OCI-LY3 (cell line): ENCODE results near the gene ADCY3.

Source experiments
- H2AFZ ChIP-seq: fragments of 200-600, 300-600 bp; shearing (Covaris generic); 2 replicates; pipeline ENCODE4 v1.6.0; 2014; ENCODE audit warnings: antibody characterized with exemption, low read depth, low read length
- H3K27ac ChIP-seq: fragments of 200-600, 300-600 bp; sonication (generic); 2 replicates; pipeline ENCODE4 v1.5.1; 2014; ENCODE audit warnings: mild to moderate bottlenecking, low read length, moderate library complexity, mixed read lengths
- H3K27me3 ChIP-seq: fragments of 200-600, 300-600 bp; sonication (generic); 2 replicates; pipeline ENCODE4 v1.6.1; 2014; ENCODE audit warnings: low read depth, low read length, mixed read lengths
- H3K36me3 ChIP-seq: fragments of 200-600, 300-600 bp; sonication (generic); replicated peaks from 2 replicates; pipeline ENCODE3; 2014; ENCODE audit warnings: low read depth, low read length, mixed read lengths
- H3K4me1 ChIP-seq: fragments of 300-600, 200-600 bp; sonication (generic); 2 replicates; pipeline ENCODE4 v1.6.1; 2014; ENCODE audit warnings: low read length, mixed read lengths
- H3K4me2 ChIP-seq: fragments of 200-600, 300-600 bp; sonication (generic); 2 replicates; pipeline ENCODE4 v1.6.1; 2014; ENCODE audit warnings: low read length, mixed read lengths
- H3K4me3 ChIP-seq: fragments of 300-600, 200-600 bp; sonication (generic); 2 replicates; pipeline ENCODE4 v1.5.1; 2014; ENCODE audit warnings: antibody characterized with exemption, mild to moderate bottlenecking, low read length, moderate library complexity
- H3K79me2 ChIP-seq: fragments of 300-600, 200-600 bp; shearing (Covaris generic); 2 replicates; pipeline ENCODE4 v1.6.1; 2014; ENCODE audit warnings: mild to moderate bottlenecking, low read length, mixed read lengths
- H3K9ac ChIP-seq: fragments of 300-600, 200-600 bp; shearing (Covaris generic); 2 replicates; pipeline ENCODE4 v1.6.0; 2014; ENCODE audit warnings: mild to moderate bottlenecking, low read length, moderate library complexity
- H3K9me3 ChIP-seq: fragments of 200-600, 300-600 bp; shearing (Covaris generic); 2 replicates; pipeline ENCODE4 v1.6.1; 2014; ENCODE audit warnings: low read length, mixed read lengths; ENCODE audit not compliant: insufficient read depth
- H4K20me1 ChIP-seq: fragments of 200-600, 300-600 bp; sonication (generic); 2 replicates; pipeline ENCODE4 v1.6.1; 2016; ENCODE audit warnings: low read length, mixed read lengths; ENCODE audit not compliant: insufficient read depth
- EZH2phosphoT487 ChIP-seq: fragments of 200-600 bp; shearing (Covaris generic); IDR thresholded peaks from 2 replicates; pipeline ENCODE4 v1.6.1; 2018; ENCODE audit warnings: antibody characterized with exemption, mixed run types, low read depth
- TF ChIP-seq, protein P1 (sequence below): fragments of 200-600, 300-600 bp; sonication (generic); IDR thresholded peaks from 2 replicates; pipeline ENCODE4 v1.5.1; 2014; ENCODE audit warnings: antibody characterized with exemption, low read length, low read depth

ADCY3 gene

DNA sequence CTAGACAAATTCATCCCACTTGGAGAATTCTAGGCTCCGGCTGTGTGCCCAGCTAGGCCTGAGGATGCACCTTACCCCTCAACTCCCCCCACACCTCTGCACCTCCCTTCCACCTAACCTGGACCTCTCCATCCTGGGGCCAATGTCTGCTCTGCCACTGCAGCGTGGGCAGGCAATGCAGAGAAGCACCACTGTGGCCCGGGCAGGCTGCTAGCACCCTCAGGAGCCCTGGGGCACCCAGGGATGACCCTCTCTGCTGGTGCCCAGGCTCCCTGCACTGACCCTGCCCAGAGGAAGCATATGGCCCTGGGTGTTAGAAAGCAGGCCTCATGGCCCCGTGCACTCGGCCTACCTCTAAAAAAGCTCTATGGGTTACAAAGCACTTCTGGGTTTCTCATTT, 49.6 kb downstream of the ADCY3 start:
- Histone ChIP-seq H3K9me3 (no peaks in the 10 kb centered on the region), H3K79me2 (peaks cover 48% of the 10 kb centered on the region)

DNA sequence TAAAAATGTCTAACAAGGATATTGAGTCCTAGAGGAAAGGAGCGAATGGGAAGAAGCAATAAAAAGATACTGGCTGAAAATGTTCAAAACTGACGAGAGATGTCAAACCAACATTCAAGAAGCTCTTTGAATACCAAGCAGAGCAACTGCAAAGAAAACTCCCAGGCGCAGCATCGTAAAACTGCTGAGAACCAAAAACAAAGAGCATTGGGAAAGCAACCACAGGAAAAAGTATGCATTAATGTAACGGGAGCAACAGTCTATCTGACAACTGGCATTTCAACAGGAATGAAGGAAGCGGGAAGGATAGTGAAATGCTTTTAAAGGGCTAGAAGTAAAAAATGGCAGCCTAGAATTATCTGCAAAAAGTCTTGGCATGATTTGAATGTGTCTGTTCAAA, 53.1 kb downstream of the ADCY3 start:
- Histone ChIP-seq H3K9ac (no peak overlapping the region), H3K36me3 (peaks cover 32% of the 10 kb centered on the region), H4K20me1 (peaks cover 44% of the 10 kb centered on the region), H3K4me2 (no peak overlapping the region), H3K4me3 (no peak overlapping the region), H2AFZ (no peak overlapping the region), H3K4me1 (no peaks in the 10 kb centered on the region), H3K9me3 (no peaks in the 10 kb centered on the region), H3K27me3 (no peaks in the 10 kb centered on the region), H3K27ac (no peak overlapping the region), H3K79me2 (peaks cover 43% of the 10 kb centered on the region)
- TF ChIP-seq, protein P1, sequence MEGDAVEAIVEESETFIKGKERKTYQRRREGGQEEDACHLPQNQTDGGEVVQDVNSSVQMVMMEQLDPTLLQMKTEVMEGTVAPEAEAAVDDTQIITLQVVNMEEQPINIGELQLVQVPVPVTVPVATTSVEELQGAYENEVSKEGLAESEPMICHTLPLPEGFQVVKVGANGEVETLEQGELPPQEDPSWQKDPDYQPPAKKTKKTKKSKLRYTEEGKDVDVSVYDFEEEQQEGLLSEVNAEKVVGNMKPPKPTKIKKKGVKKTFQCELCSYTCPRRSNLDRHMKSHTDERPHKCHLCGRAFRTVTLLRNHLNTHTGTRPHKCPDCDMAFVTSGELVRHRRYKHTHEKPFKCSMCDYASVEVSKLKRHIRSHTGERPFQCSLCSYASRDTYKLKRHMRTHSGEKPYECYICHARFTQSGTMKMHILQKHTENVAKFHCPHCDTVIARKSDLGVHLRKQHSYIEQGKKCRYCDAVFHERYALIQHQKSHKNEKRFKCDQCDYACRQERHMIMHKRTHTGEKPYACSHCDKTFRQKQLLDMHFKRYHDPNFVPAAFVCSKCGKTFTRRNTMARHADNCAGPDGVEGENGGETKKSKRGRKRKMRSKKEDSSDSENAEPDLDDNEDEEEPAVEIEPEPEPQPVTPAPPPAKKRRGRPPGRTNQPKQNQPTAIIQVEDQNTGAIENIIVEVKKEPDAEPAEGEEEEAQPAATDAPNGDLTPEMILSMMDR, result no peak
- no peak for TF ChIP-seq EZH2phosphoT487

More for the DNA sequence above, 49.6 kb downstream of the ADCY3 start:
- no peak overlapping the region for H3K4me3 ChIP-seq
- H4K20me1 ChIP-seq, result peaks cover 62% of the 10 kb centered on the region
- TF ChIP-seq, protein P1, result no peak
- TF ChIP-seq EZH2phosphoT487, result no peak
- no peak overlapping the region for H3K27ac ChIP-seq
- no peak overlapping the region for H2AFZ ChIP-seq
- H3K27me3 ChIP-seq, result no peaks in the 10 kb centered on the region
- no peaks in the 10 kb centered on the region for H3K4me1 ChIP-seq
- H3K9ac ChIP-seq, result no peak overlapping the region
- H3K36me3 ChIP-seq, result peaks cover 33% of the 10 kb centered on the region
- no peak overlapping the region for H3K4me2 ChIP-seq

DNA sequence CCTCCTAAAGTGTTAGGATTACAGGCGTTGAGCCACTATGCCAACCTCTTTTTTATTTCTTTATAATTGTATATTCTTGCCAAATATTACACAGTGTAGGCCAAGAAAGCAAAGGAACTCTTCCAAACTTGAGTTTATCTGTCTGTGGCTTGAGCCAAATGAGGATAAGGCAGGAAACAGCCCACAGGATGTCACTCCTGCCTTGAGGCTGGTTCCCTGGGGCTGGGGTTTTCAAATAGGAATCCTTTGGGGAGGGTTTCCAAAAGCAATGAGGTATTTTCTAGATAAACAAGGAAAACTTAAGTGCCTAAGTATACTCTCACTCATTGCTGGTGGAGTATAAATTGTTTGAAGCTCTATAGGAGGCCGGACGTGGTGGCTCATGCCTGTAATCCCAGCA, 56.4 kb downstream of the ADCY3 start:
- peaks cover 71% of the 10 kb centered on the region for H3K79me2 ChIP-seq
- no peak overlapping the region for H3K9ac ChIP-seq
- H2AFZ ChIP-seq, result no peak overlapping the region
- TF ChIP-seq EZH2phosphoT487, result no peak
- TF ChIP-seq, protein P1, result no peak
- H4K20me1 ChIP-seq, result peaks cover 59% of the 10 kb centered on the region
- H3K4me1 ChIP-seq, result no peaks in the 10 kb centered on the region
- no peak overlapping the region for H3K4me2 ChIP-seq
- no peak overlapping the region for H3K27ac ChIP-seq
- peaks cover 27% of the 10 kb centered on the region for H3K36me3 ChIP-seq
- H3K9me3 ChIP-seq, result no peaks in the 10 kb centered on the region
- H3K27me3 ChIP-seq, result no peaks in the 10 kb centered on the region
- no peak overlapping the region for H3K4me3 ChIP-seq

DNA sequence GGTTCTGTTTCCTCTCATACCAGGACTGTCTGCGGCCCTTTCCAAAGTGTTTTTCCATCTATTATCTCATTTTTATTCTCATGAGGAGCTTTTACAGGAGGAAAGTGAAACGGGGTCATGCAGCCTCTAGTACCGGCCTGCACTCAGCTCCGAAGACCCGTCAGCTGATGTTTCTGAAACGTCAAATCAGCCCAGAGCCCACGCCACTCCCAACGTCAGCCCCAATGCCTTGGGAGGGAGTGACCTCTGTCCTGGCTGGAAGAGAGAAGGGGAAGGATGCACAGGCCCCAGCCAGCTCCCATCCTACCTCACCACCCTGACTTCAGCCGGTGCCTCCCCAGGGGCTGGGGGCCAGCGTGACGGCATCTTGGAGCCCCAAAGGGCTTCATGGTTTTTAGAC, 58.5 kb downstream of the ADCY3 start:
- Histone ChIP-seq H3K36me3 (peaks cover 30% of the 10 kb centered on the region), H4K20me1 (peaks cover 65% of the 10 kb centered on the region), H2AFZ (no peak overlapping the region), H3K79me2 (peaks cover 73% of the 10 kb centered on the region), H3K9ac (no peak overlapping the region), H3K4me1 (no peaks in the 10 kb centered on the region), H3K4me3 (no peak overlapping the region), H3K27me3 (no peaks in the 10 kb centered on the region), H3K4me2 (no peak overlapping the region), H3K9me3 (no peaks in the 10 kb centered on the region), H3K27ac (no peak overlapping the region)
- TF ChIP-seq, protein P1, result no peak
- no peak for TF ChIP-seq EZH2phosphoT487
